SW 1271 (cell line): ENCODE results near the gene DGKG.

ENCODE experiments used
- DNase-seq, 2 experiments: peaks; one replicate each; lab custom pipeline; 2025; lab: John Stamatoyannopoulos, UW

The DGKG gene

GRCh38 chr3:186210852-186211500, 151.1 kb downstream of the DGKG start:
- no peak for DNase-seq

GRCh38 chr3:186209810-186210752, 152.0 kb downstream of the DGKG start:
- DNase-seq: no peak

GRCh38 chr3:186208296-186208989, 153.6 kb downstream of the DGKG start:
- DNase-seq: no peak

- DNase-seq: no peak
Observed at GRCh38 chr3:186207515-186207914, 154.5 kb downstream of the DGKG start.

- no peak for DNase-seq
Observed at GRCh38 chr3:186200726-186201125, 161.3 kb downstream of the DGKG start.

GRCh38 chr3:186198442-186198841, 163.6 kb downstream of the DGKG start:
- no peak for DNase-seq

GRCh38 chr3:186194451-186194811, 167.6 kb downstream of the DGKG start:
- DNase-seq: no peak

- DNase-seq: no peak
Observed at GRCh38 chr3:186193534-186194450, 168.2 kb downstream of the DGKG start.

GRCh38 chr3:186192823-186193222, 169.2 kb downstream of the DGKG start:
- DNase-seq: no peak

GRCh38 chr3:186189492-186189891, 172.5 kb downstream of the DGKG start:
- no peak for DNase-seq

GRCh38 chr3:186187401-186188275, 174.4 kb downstream of the DGKG start:
- DNase-seq: no peak

GRCh38 chr3:186185194-186185787, 176.7 kb downstream of the DGKG start:
- no peak for DNase-seq

- DNase-seq: no peak
Observed at GRCh38 chr3:186184021-186184420, 178.0 kb downstream of the DGKG start.

GRCh38 chr3:186182850-186183249, 179.2 kb downstream of the DGKG start:
- no peak for DNase-seq

- no peak for DNase-seq
Observed at GRCh38 chr3:186181901-186182300, 180.1 kb downstream of the DGKG start.

GRCh38 chr3:186180891-186181481, 181.0 kb downstream of the DGKG start:
- DNase-seq: no peak

- DNase-seq: no peak
Observed at GRCh38 chr3:186180151-186180550, 181.9 kb downstream of the DGKG start.

GRCh38 chr3:186178412-186178811, 183.6 kb downstream of the DGKG start:
- DNase-seq: no peak

- DNase-seq: no peak
Observed at GRCh38 chr3:186176373-186176990, 185.6 kb downstream of the DGKG start.
